T-cell (primary cell): ENCODE results near the gene INTS6L. TPM values are rescaled to one million over a fixed set of nuclear protein-coding genes. Genes with fewer than 3 reads are reported as not detected.

ENCODE experiments used
- ATAC-seq, 4 experiments: fragments of 200-7000 bp in 3 of 4; fragments of 150-1000 bp in 1 of 4; cut with Tn5 transposase; replicated peaks in 1 of 4; 1 replicate in 3 of 4; 2 replicates in 1 of 4; pipeline ENCODE4 v1.10.0; 2021; ENCODE audit warnings: moderate library complexity in 3 of 4, mild to moderate bottlenecking in 2 of 4, moderate number of reproducible peaks in 1 of 4
- CTCF ChIA-PET, 2 donors: fragments of 300-600 bp; sonication (Branson Sonifier 250); formaldehyde crosslinking; loops; one replicate each; lab custom pipeline; 2022; ENCODE audit warnings: antibody characterized with exemption in 2 of 2; lab: Charles Lee
- POLR2A ChIA-PET, 2 donors: fragments of 300-600 bp; sonication (Branson Sonifier 250); formaldehyde crosslinking; loops; one replicate each; lab custom pipeline; 2022; ENCODE audit warnings: antibody characterized with exemption in 2 of 2; lab: Charles Lee
- DNase-seq, 35 experiments: peaks; one replicate each; pipeline versions ENCODE4 v3.0.0 to v3.0.0-alpha.2; 2013 to 2023
- H3K27ac ChIP-seq: one replicate; pipeline ENCODE4 v1.5.1; 2013; ENCODE audit warnings: low read length
- H3K27me3 ChIP-seq, 2 experiments: replicated peaks in 1 of 2; 1 replicate in 1 of 2; 2 replicates in 1 of 2; pipeline versions ENCODE4 v1.6.1 to v1.7.0; 2013; ENCODE audit warnings: low read length in 1 of 2, mixed read lengths in 1 of 2; ENCODE audit not compliant: control insufficient read depth in 2 of 2, insufficient read depth in 2 of 2; ENCODE audit errors: extremely low read depth in 1 of 2
- H3K36me3 ChIP-seq, 2 donors: 1 replicate in 1 of 2; 2 replicates in 1 of 2; pipeline versions ENCODE4 v1.6.1 to v1.7.0; 2013; ENCODE audit warnings: low read length in 1 of 2; ENCODE audit not compliant: control insufficient read depth in 2 of 2, insufficient read depth in 1 of 2; ENCODE audit errors: extremely low read depth in 1 of 2
- H3K4me1 ChIP-seq, 2 experiments: 1 replicate in 1 of 2; 2 replicates in 1 of 2; pipeline versions ENCODE4 v1.6.1 to v1.7.0; 2013; ENCODE audit warnings: low read length in 2 of 2, mixed read lengths in 1 of 2; ENCODE audit not compliant: insufficient read depth in 2 of 2, control insufficient read depth in 1 of 2; ENCODE audit errors: extremely low read depth in 1 of 2
- H3K4me3 ChIP-seq, 2 donors: 1 replicate in 1 of 2; 2 replicates in 1 of 2; pipeline versions ENCODE4 v1.5.1 to v1.7.0; 2013; ENCODE audit warnings: mild to moderate bottlenecking in 2 of 2, low read length in 1 of 2, moderate library complexity in 1 of 2; ENCODE audit not compliant: control insufficient read depth in 1 of 2; ENCODE audit errors: extremely low read depth in 1 of 2
- H3K9me3 ChIP-seq: 2 replicates; pipeline ENCODE4 v1.7.0; 2013
- H3K27ac Mint-ChIP-seq, 2 donors: one replicate each; pipeline ENCODE4 v1.8.0; 2020 to 2021; ENCODE audit warnings: mild to moderate bottlenecking in 2 of 2, mixed read lengths in 2 of 2
- H3K27me3 Mint-ChIP-seq, 2 donors: one replicate each; pipeline ENCODE4 v1.8.0; 2021 to 2022; ENCODE audit warnings: mixed read lengths in 2 of 2
- H3K36me3 Mint-ChIP-seq: one replicate; pipeline ENCODE4 v1.8.0; 2021; ENCODE audit warnings: mixed read lengths
- H3K4me1 Mint-ChIP-seq, 3 donors: one replicate each; pipeline ENCODE4 v1.8.0; 2020 to 2022; ENCODE audit warnings: mixed read lengths in 3 of 3, mild to moderate bottlenecking in 1 of 3
- H3K4me3 Mint-ChIP-seq, 3 donors: one replicate each; pipeline ENCODE4 v1.8.0; 2020 to 2022; ENCODE audit warnings: mild to moderate bottlenecking in 3 of 3, mixed read lengths in 3 of 3, moderate library complexity in 3 of 3
- H3K9me3 Mint-ChIP-seq, 3 donors: one replicate each; pipeline ENCODE4 v1.8.0; 2020 to 2022; ENCODE audit warnings: mixed read lengths in 3 of 3
- WGBS: methylation state at CpG from one replicate; pipeline ENCODE4 v1.1.5; 2013; ENCODE audit warnings: missing lambda C conversion rate; ENCODE audit not compliant: insufficient coverage; 5-methylcytosine and 5-hydroxymethylcytosine counted together
- total RNA-seq, 35 experiments: library from RNA in 6 of 35; stranded (reverse) in 6 of 35; fragments of 120-200 nt in 1 of 35; gene quantifications; one replicate each; pipeline versions ENCODE4 v1.2.1 to v1.2.4 and lab custom pipeline; 2013 to 2026

INTS6L gene
- total RNA-seq, 5 donors from 2014 or later (not counting 1 experiment from before 2014, with no cell fraction given) = 28.6 to 41.8 (median 30.4) TPM

- Mint-ChIP-seq H3K27me3 (peaks cover 0 to 13% of the 10 kb centered on the region in 2 donors), H3K36me3 (peaks cover 23% of the 10 kb centered on the region), H3K27ac (no peak overlapping the region), H3K4me1 (peaks cover 52 to 71% (median 69%) of the 10 kb centered on the region in 3 donors), H3K9me3 (no peaks in the 10 kb centered on the region), H3K4me3 (no peak overlapping the region)
- Histone ChIP-seq H3K27ac (no peak overlapping the region), H3K9me3 (no peaks in the 10 kb centered on the region), H3K4me1 (peaks cover 0 to 7% of the 10 kb centered on the region in 2 experiments), H3K36me3 (no peaks in the 10 kb centered on the region), H3K27me3 (no peaks in the 10 kb centered on the region), H3K4me3 (no peak overlapping the region)
- DNase-seq = no peak
- no peak for ATAC-seq
- ChIA-PET POLR2A (no interaction called here), CTCF (no interaction called here)
- no CpG with 5 or more reads among the region's 3 CpGs for WGBS
Observed at GRCh38 chrX:135528756-135529155, 8.3 kb downstream of the INTS6L start.

GRCh38 chrX:135530097-135530496 lies 9.6 kb downstream of the INTS6L start:
- H3K4me1 Mint-ChIP-seq = peaks cover 41 to 66% (median 62%) of the 10 kb centered on the region in 3 donors
- no peak overlapping the region for H3K4me3 Mint-ChIP-seq
- H3K27me3 Mint-ChIP-seq = peaks cover 0 to 17% of the 10 kb centered on the region in 2 donors
- Histone ChIP-seq H3K27ac (no peak overlapping the region), H3K4me3 (no peak overlapping the region), H3K4me1 (no peaks in the 10 kb centered on the region), H3K27me3 (no peaks in the 10 kb centered on the region), H3K9me3 (no peaks in the 10 kb centered on the region), H3K36me3 (no peaks in the 10 kb centered on the region)
- peaks cover 23% of the 10 kb centered on the region for H3K36me3 Mint-ChIP-seq
- ATAC-seq (no peak), DNase-seq (peak in 1 of 35 experiments; percentile 10)
- H3K27ac Mint-ChIP-seq = no peak overlapping the region
- POLR2A ChIA-PET = interaction anchor here in 1 of 2 donors (0.6 kb wide), 1 partner anchor 1383 kb away, joined by 3 read pairs; no protein-coding TSS in a partner anchor
- WGBS = no CpG with 5 or more reads among the region's 1 CpG
- no peaks in the 10 kb centered on the region for H3K9me3 Mint-ChIP-seq
- CTCF ChIA-PET = interaction anchor here in 1 of 2 donors (0.6 kb wide), 1 partner anchor 10 kb away, joined by 4 read pairs; no protein-coding TSS in a partner anchor

GRCh38 chrX:135531813-135532212 lies 11.4 kb downstream of the INTS6L start:
- Mint-ChIP-seq H3K9me3 (no peaks in the 10 kb centered on the region), H3K27me3 (peaks cover 0 to 14% of the 10 kb centered on the region in 2 donors), H3K4me1 (peaks cover 40 to 67% (median 67%) of the 10 kb centered on the region in 3 donors), H3K36me3 (peaks cover 14% of the 10 kb centered on the region), H3K4me3 (no peak overlapping the region), H3K27ac (peak overlapping the region in 1 of 2 donors; percentile 60)
- no peak for ATAC-seq
- POLR2A ChIA-PET = interaction anchor here (0.6 to 1.2 kb wide), 3 partner anchors 10 to 599 kb away, joined by 3 to 4 read pairs (median 4); no protein-coding TSS in a partner anchor
- H3K27me3 ChIP-seq = no peaks in the 10 kb centered on the region
- H3K4me3 ChIP-seq = no peak overlapping the region
- H3K4me1 ChIP-seq = peaks cover 0 to 5% of the 10 kb centered on the region in 2 experiments
- no peak overlapping the region for H3K27ac ChIP-seq
- CTCF ChIA-PET = no interaction called here
- DNase-seq = no peak
- no peaks in the 10 kb centered on the region for H3K9me3 ChIP-seq
- no peaks in the 10 kb centered on the region for H3K36me3 ChIP-seq
- no CpG with 5 or more reads among the region's 1 CpG for WGBS

- H3K36me3 Mint-ChIP-seq = peaks cover 11% of the 10 kb centered on the region
- DNase-seq (no peak), ATAC-seq (no peak)
- H3K27me3 ChIP-seq = no peaks in the 10 kb centered on the region
- peaks cover 34 to 74% (median 73%) of the 10 kb centered on the region in 3 donors for H3K4me1 Mint-ChIP-seq
- no peaks in the 10 kb centered on the region for H3K9me3 ChIP-seq
- ChIA-PET POLR2A (no interaction called here), CTCF (no interaction called here)
- H3K36me3 ChIP-seq = no peaks in the 10 kb centered on the region
- H3K4me3 Mint-ChIP-seq = no peak overlapping the region
- peak overlapping the region; percentile 34 for H3K27ac ChIP-seq
- no peak overlapping the region for H3K4me3 ChIP-seq
- H3K9me3 Mint-ChIP-seq = no peaks in the 10 kb centered on the region
- no CpG with 5 or more reads among the region's 1 CpG for WGBS
- peaks cover 0 to 14% of the 10 kb centered on the region in 2 donors for H3K27me3 Mint-ChIP-seq
- peaks cover 10 to 18% of the 10 kb centered on the region in 2 experiments for H3K4me1 ChIP-seq
- peak overlapping the region; percentile 44 to 78 for H3K27ac Mint-ChIP-seq
Observed at GRCh38 chrX:135535077-135535940, 14.8 kb downstream of the INTS6L start.

GRCh38 chrX:135536877-135537276 lies 16.4 kb downstream of the INTS6L start:
- Mint-ChIP-seq H3K4me3 (peak overlapping the region in 1 of 3 donors; percentile 14), H3K36me3 (peaks cover 3% of the 10 kb centered on the region), H3K9me3 (no peaks in the 10 kb centered on the region), H3K4me1 (peaks cover 22 to 70% (median 63%) of the 10 kb centered on the region in 3 donors), H3K27me3 (peaks cover 0 to 8% of the 10 kb centered on the region in 2 donors), H3K27ac (peak overlapping the region; percentile 41 to 52)
- peak overlapping the region; percentile 45 for H3K27ac ChIP-seq
- ChIA-PET CTCF (interaction anchor here (0.6 to 1.4 kb wide), 2 partner anchors 12 to 1080 kb away, joined by 5 to 6 read pairs; no protein-coding TSS in a partner anchor), POLR2A (interaction anchor here in 1 of 2 donors (1.0 kb wide), 1 partner anchor 12 kb away, joined by 3 read pairs; no protein-coding TSS in a partner anchor)
- no peaks in the 10 kb centered on the region for H3K27me3 ChIP-seq
- no peaks in the 10 kb centered on the region for H3K9me3 ChIP-seq
- H3K36me3 ChIP-seq = no peaks in the 10 kb centered on the region
- DNase-seq (peak in 4 of 35 experiments; percentile 1 to 31 (median 14)), ATAC-seq (peak; percentile 63 to 86 (median 78))
- H3K4me3 ChIP-seq = no peak overlapping the region
- H3K4me1 ChIP-seq = peaks cover 15 to 26% of the 10 kb centered on the region in 2 experiments

- peaks cover 0 to 7% of the 10 kb centered on the region in 2 donors for H3K27me3 Mint-ChIP-seq
- ATAC-seq (no peak), DNase-seq (no peak)
- H3K36me3 Mint-ChIP-seq = peaks cover 9% of the 10 kb centered on the region
- peak overlapping the region in 1 of 2 donors; percentile 48 for H3K27ac Mint-ChIP-seq
- Histone ChIP-seq H3K4me3 (no peak overlapping the region), H3K4me1 (peaks cover 22 to 33% of the 10 kb centered on the region in 2 experiments), H3K27ac (no peak overlapping the region), H3K9me3 (no peaks in the 10 kb centered on the region), H3K27me3 (no peaks in the 10 kb centered on the region), H3K36me3 (no peaks in the 10 kb centered on the region)
- ChIA-PET POLR2A (interaction anchor here in 1 of 2 donors (0.6 kb wide), 1 partner anchor 12 kb away, joined by 15 read pairs; no protein-coding TSS in a partner anchor), CTCF (no interaction called here)
- H3K4me3 Mint-ChIP-seq = no peak overlapping the region
- H3K4me1 Mint-ChIP-seq = peaks cover 34 to 70% (median 59%) of the 10 kb centered on the region in 3 donors
- H3K9me3 Mint-ChIP-seq = no peaks in the 10 kb centered on the region
- no CpG with 5 or more reads among the region's 1 CpG for WGBS
Observed at GRCh38 chrX:135541351-135541750, 20.9 kb downstream of the INTS6L start.
